Measurements from ENCODE around the gene MRGPRD. TPM values are rescaled to one million over a fixed set of nuclear protein-coding genes. Genes with fewer than 3 reads are reported as not detected.
A peak's percentile ranks its signal among the peaks of the same experiment; 100 is the strongest.

Gene MRGPRD
- polyA plus RNA-seq, 1 donor from 2014 or later: not detected

GRCh38 chr11:68958211-68958610 is 22.6 kb downstream of the MRGPRD start:
- peaks cover 0 to 1% (median 0%) of the 10 kb centered on the region in 3 donors for H3K9me3 Mint-ChIP-seq
- H3K27ac Mint-ChIP-seq: no peak overlapping the region
- H3K36me3 Mint-ChIP-seq: no peaks in the 10 kb centered on the region
- H3K27me3 Mint-ChIP-seq: peaks cover 10% of the 10 kb centered on the region
- peaks cover 5 to 6% (median 5%) of the 10 kb centered on the region in 3 donors for H3K4me1 Mint-ChIP-seq
- no peak overlapping the region for H3K4me3 Mint-ChIP-seq

- Mint-ChIP-seq H3K4me3 (no peak overlapping the region), H3K9me3 (peaks cover 0 to 1% (median 0%) of the 10 kb centered on the region in 3 donors), H3K27ac (no peak overlapping the region), H3K27me3 (peaks cover 7% of the 10 kb centered on the region), H3K4me1 (peaks cover 0 to 3% (median 2%) of the 10 kb centered on the region in 3 donors), H3K36me3 (no peaks in the 10 kb centered on the region)
Measured at GRCh38 chr11:68956547-68957254, 24.1 kb downstream of the MRGPRD start.

GRCh38 chr11:68956142-68956541 is 24.6 kb downstream of the MRGPRD start:
- peaks cover 7% of the 10 kb centered on the region for H3K27me3 Mint-ChIP-seq
- H3K4me1 Mint-ChIP-seq: peaks cover 0 to 3% (median 2%) of the 10 kb centered on the region in 3 donors
- H3K27ac Mint-ChIP-seq: no peak overlapping the region
- no peak overlapping the region for H3K4me3 Mint-ChIP-seq
- peaks cover 0 to 1% (median 0%) of the 10 kb centered on the region in 3 donors for H3K9me3 Mint-ChIP-seq
- H3K36me3 Mint-ChIP-seq: no peaks in the 10 kb centered on the region

GRCh38 chr11:68955607-68955958 is 25.2 kb downstream of the MRGPRD start:
- Mint-ChIP-seq H3K27me3 (peaks cover 7% of the 10 kb centered on the region), H3K4me1 (peaks cover 0 to 3% (median 2%) of the 10 kb centered on the region in 3 donors), H3K27ac (no peak overlapping the region), H3K4me3 (peak overlapping the region in 1 of 4 donors; percentile 18), H3K36me3 (no peaks in the 10 kb centered on the region), H3K9me3 (peaks cover 0 to 1% (median 0%) of the 10 kb centered on the region in 3 donors)

- Mint-ChIP-seq H3K36me3 (no peaks in the 10 kb centered on the region), H3K4me3 (peak overlapping the region in 1 of 4 donors; percentile 18), H3K9me3 (peaks cover 0 to 1% (median 0%) of the 10 kb centered on the region in 3 donors), H3K27ac (no peak overlapping the region), H3K4me1 (peaks cover 0 to 3% (median 2%) of the 10 kb centered on the region in 3 donors), H3K27me3 (peaks cover 7% of the 10 kb centered on the region)
Measured at GRCh38 chr11:68954836-68955606, 25.8 kb downstream of the MRGPRD start.

GRCh38 chr11:68950762-68951161 is 30.0 kb downstream of the MRGPRD start:
- no peak overlapping the region for H3K4me3 Mint-ChIP-seq
- no peaks in the 10 kb centered on the region for H3K36me3 Mint-ChIP-seq
- peaks cover 0 to 3% (median 2%) of the 10 kb centered on the region in 3 donors for H3K4me1 Mint-ChIP-seq
- peak overlapping the region in 1 of 3 donors; percentile 74 for H3K27ac Mint-ChIP-seq
- no peaks in the 10 kb centered on the region for H3K9me3 Mint-ChIP-seq
- peaks cover 7% of the 10 kb centered on the region for H3K27me3 Mint-ChIP-seq

- Mint-ChIP-seq H3K4me3 (no peak overlapping the region), H3K9me3 (no peaks in the 10 kb centered on the region), H3K4me1 (peaks cover 0 to 1% (median 1%) of the 10 kb centered on the region in 3 donors), H3K27me3 (peaks cover 5% of the 10 kb centered on the region), H3K36me3 (no peaks in the 10 kb centered on the region), H3K27ac (no peak overlapping the region)
Measured at GRCh38 chr11:68950270-68950669, 30.5 kb downstream of the MRGPRD start.

GRCh38 chr11:68948935-68949334 is 31.9 kb downstream of the MRGPRD start:
- no peaks in the 10 kb centered on the region for H3K36me3 Mint-ChIP-seq
- no peak overlapping the region for H3K4me3 Mint-ChIP-seq
- no peaks in the 10 kb centered on the region for H3K4me1 Mint-ChIP-seq
- no peak overlapping the region for H3K27ac Mint-ChIP-seq
- no peaks in the 10 kb centered on the region for H3K9me3 Mint-ChIP-seq
- H3K27me3 Mint-ChIP-seq: no peaks in the 10 kb centered on the region

GRCh38 chr11:68948496-68948895 is 32.3 kb downstream of the MRGPRD start:
- H3K27ac Mint-ChIP-seq: no peak overlapping the region
- H3K36me3 Mint-ChIP-seq: no peaks in the 10 kb centered on the region
- H3K27me3 Mint-ChIP-seq: no peaks in the 10 kb centered on the region

GRCh38 chr11:68947151-68947550 is 33.6 kb downstream of the MRGPRD start:
- H3K27me3 Mint-ChIP-seq: no peaks in the 10 kb centered on the region
- H3K4me3 Mint-ChIP-seq: no peak overlapping the region
- no peaks in the 10 kb centered on the region for H3K9me3 Mint-ChIP-seq
- H3K36me3 Mint-ChIP-seq: no peaks in the 10 kb centered on the region
- H3K4me1 Mint-ChIP-seq: no peaks in the 10 kb centered on the region
- no peak overlapping the region for H3K27ac Mint-ChIP-seq

More at GRCh38 chr11:68948496-68948895, 32.3 kb downstream of the MRGPRD start:
- Mint-ChIP-seq H3K9me3 (no peaks in the 10 kb centered on the region), H3K4me3 (no peak overlapping the region), H3K4me1 (no peaks in the 10 kb centered on the region)

- Mint-ChIP-seq H3K9me3 (no peaks in the 10 kb centered on the region), H3K36me3 (no peaks in the 10 kb centered on the region), H3K27ac (no peak overlapping the region), H3K27me3 (no peaks in the 10 kb centered on the region), H3K4me1 (no peaks in the 10 kb centered on the region), H3K4me3 (no peak overlapping the region)
Measured at GRCh38 chr11:68946416-68947090, 34.2 kb downstream of the MRGPRD start.

GRCh38 chr11:68942751-68943271 is 38.0 kb downstream of the MRGPRD start:
- H3K4me3 Mint-ChIP-seq: no peak overlapping the region
- no peaks in the 10 kb centered on the region for H3K9me3 Mint-ChIP-seq
- no peaks in the 10 kb centered on the region for H3K36me3 Mint-ChIP-seq
- no peaks in the 10 kb centered on the region for H3K4me1 Mint-ChIP-seq
- no peaks in the 10 kb centered on the region for H3K27me3 Mint-ChIP-seq
- H3K27ac Mint-ChIP-seq: no peak overlapping the region

- no peak overlapping the region for H3K4me3 Mint-ChIP-seq
- no peaks in the 10 kb centered on the region for H3K36me3 Mint-ChIP-seq
- peak overlapping the region in 1 of 3 donors; percentile 5 for H3K27ac Mint-ChIP-seq
Measured at GRCh38 chr11:68942095-68942620, 38.6 kb downstream of the MRGPRD start.

GRCh38 chr11:68941324-68942094 is 39.3 kb downstream of the MRGPRD start:
- Mint-ChIP-seq H3K9me3 (no peaks in the 10 kb centered on the region), H3K27me3 (no peaks in the 10 kb centered on the region), H3K36me3 (no peaks in the 10 kb centered on the region), H3K27ac (peak overlapping the region in 1 of 3 donors; percentile 5), H3K4me3 (no peak overlapping the region), H3K4me1 (no peaks in the 10 kb centered on the region)

More at GRCh38 chr11:68942095-68942620, 38.6 kb downstream of the MRGPRD start:
- H3K27me3 Mint-ChIP-seq: no peaks in the 10 kb centered on the region
- no peaks in the 10 kb centered on the region for H3K9me3 Mint-ChIP-seq
- H3K4me1 Mint-ChIP-seq: no peaks in the 10 kb centered on the region

Data from IgD-negative memory B cell (primary cell).